Measurements from ENCODE around the gene SORBS2. TPM values are rescaled to one million over a fixed set of nuclear protein-coding genes. Genes with fewer than 3 reads are reported as not detected.

The SORBS2 gene
- total RNA-seq, 1 donor from 2014 or later = 18.8 TPM

- no peak for DNase-seq (ENCODE audit: low read depth)
- Histone ChIP-seq H3K36me3 (ENCODE audit: control insufficient read depth, insufficient read depth, low read length) (no peaks in the 10 kb centered on the region), H3K27me3 (ENCODE audit: control insufficient read depth, insufficient read depth, low read length) (no peaks in the 10 kb centered on the region), H3K4me3 (ENCODE audit: low read depth, low read length) (no peak overlapping the region)
- TF ChIP-seq, protein P1, sequence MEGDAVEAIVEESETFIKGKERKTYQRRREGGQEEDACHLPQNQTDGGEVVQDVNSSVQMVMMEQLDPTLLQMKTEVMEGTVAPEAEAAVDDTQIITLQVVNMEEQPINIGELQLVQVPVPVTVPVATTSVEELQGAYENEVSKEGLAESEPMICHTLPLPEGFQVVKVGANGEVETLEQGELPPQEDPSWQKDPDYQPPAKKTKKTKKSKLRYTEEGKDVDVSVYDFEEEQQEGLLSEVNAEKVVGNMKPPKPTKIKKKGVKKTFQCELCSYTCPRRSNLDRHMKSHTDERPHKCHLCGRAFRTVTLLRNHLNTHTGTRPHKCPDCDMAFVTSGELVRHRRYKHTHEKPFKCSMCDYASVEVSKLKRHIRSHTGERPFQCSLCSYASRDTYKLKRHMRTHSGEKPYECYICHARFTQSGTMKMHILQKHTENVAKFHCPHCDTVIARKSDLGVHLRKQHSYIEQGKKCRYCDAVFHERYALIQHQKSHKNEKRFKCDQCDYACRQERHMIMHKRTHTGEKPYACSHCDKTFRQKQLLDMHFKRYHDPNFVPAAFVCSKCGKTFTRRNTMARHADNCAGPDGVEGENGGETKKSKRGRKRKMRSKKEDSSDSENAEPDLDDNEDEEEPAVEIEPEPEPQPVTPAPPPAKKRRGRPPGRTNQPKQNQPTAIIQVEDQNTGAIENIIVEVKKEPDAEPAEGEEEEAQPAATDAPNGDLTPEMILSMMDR (IDR thresholded peaks at IDR 0.05; ENCODE audit: insufficient read depth, low read length, poor library complexity, severe bottlenecking) = no peak
Observed at GRCh38 chr4:185837415-185838103, 25.6 kb upstream of the SORBS2 start.

DNA sequence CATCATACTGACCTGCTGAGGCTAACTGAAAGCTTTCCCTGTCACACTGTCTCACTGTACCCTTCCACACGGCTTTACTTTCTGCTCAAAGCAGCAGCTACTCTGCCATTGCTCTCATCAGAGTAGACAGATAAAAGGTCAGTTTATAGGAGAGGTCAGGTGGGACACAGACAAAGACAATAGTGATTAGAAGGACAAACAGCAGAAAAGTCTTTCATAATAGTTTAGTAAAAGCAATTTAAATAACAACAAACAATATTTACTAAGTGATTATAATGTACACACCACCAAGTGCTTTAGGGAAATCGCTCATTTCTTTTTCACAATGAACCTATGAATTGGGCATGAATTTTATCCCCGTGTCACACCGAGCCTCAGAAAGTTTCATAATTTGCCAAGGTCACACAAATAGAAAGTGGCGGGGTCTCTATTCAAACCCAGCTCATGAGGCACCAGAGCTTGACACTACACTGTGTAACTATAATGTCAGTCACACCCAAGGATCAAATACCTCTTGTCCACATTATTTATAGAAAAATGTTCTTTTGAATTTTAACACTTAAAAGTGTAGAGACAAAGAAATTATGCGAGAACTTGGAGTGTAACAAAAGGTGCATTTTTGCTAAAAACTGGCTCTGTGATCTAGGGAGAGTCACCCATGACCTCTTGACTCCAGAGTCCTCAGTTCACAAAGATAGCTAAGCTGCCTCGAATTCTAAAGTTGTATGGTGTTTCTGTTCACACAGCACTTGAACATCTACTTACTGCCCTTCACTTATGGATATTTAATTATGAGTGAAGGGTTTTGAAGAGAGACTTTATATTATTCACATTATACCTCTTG, 24.5 kb upstream of the SORBS2 start:
- TF ChIP-seq, protein P1 (IDR thresholded peaks at IDR 0.05; ENCODE audit: insufficient read depth, low read length, poor library complexity, severe bottlenecking) = no peak
- Histone ChIP-seq H3K36me3 (ENCODE audit: control insufficient read depth, insufficient read depth, low read length) (no peaks in the 10 kb centered on the region), H3K27me3 (ENCODE audit: control insufficient read depth, insufficient read depth, low read length) (no peaks in the 10 kb centered on the region), H3K4me3 (ENCODE audit: low read depth, low read length) (no peak overlapping the region)
- DNase-seq (ENCODE audit: low read depth) = no peak

GRCh38 chr4:185835814-185836213, 23.8 kb upstream of the SORBS2 start:
- no peak for DNase-seq (ENCODE audit: low read depth)
- no peaks in the 10 kb centered on the region for H3K36me3 ChIP-seq (ENCODE audit: control insufficient read depth, insufficient read depth, low read length)
- TF ChIP-seq, protein P1 (IDR thresholded peaks at IDR 0.05; ENCODE audit: insufficient read depth, low read length, poor library complexity, severe bottlenecking) = no peak
- H3K4me3 ChIP-seq (ENCODE audit: low read depth, low read length) = no peak overlapping the region
- no peaks in the 10 kb centered on the region for H3K27me3 ChIP-seq (ENCODE audit: control insufficient read depth, insufficient read depth, low read length)

DNA sequence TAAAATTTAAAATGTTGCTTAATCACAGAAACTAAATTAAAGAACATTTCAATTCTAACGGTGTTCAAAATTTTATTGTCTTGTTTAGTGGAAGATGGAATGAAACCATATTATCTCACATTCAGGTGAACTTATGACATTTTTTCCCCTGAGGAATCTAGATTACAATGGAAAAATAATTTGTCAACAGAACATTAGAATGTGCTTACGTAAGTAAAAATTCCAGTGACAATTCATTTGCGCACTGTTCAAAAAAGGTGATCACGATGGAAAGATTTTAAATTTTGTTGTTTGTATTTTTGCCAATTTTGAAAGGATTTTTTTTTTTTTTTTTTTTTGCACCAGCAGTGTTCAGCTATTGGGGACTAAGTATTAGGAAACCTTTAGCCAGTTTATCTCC, 23.3 kb upstream of the SORBS2 start:
- TF ChIP-seq, protein P1 (IDR thresholded peaks at IDR 0.05; ENCODE audit: insufficient read depth, low read length, poor library complexity, severe bottlenecking) = no peak
- no peaks in the 10 kb centered on the region for H3K27me3 ChIP-seq (ENCODE audit: control insufficient read depth, insufficient read depth, low read length)
- H3K36me3 ChIP-seq (ENCODE audit: control insufficient read depth, insufficient read depth, low read length) = no peaks in the 10 kb centered on the region
- no peak overlapping the region for H3K4me3 ChIP-seq (ENCODE audit: low read depth, low read length)
- DNase-seq (ENCODE audit: low read depth) = no peak

DNA sequence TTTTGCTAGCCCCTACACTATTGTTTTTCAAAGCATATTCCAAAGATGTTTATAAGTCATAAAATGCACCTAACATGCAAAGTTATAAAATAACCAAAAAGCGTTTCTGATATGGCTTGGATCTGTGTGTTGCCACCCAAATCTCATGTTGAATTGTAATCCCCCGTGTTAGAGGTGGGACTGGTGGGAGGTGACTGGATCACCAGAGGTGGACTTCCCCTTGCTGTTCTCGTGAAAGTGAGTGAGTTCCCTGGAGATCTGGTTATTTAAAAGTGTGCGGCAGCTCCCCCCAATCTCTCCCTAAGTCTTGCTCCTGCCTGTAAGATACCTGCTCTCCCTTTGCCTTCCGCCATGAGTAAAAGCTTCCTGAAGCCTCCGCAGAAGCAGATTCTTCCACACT, 22.8 kb upstream of the SORBS2 start:
- Histone ChIP-seq H3K36me3 (ENCODE audit: control insufficient read depth, insufficient read depth, low read length) (no peaks in the 10 kb centered on the region), H3K27me3 (ENCODE audit: control insufficient read depth, insufficient read depth, low read length) (no peaks in the 10 kb centered on the region), H3K4me3 (ENCODE audit: low read depth, low read length) (no peak overlapping the region)
- TF ChIP-seq, protein P1 (IDR thresholded peaks at IDR 0.05; ENCODE audit: insufficient read depth, low read length, poor library complexity, severe bottlenecking) = no peak
- DNase-seq (ENCODE audit: low read depth) = no peak
